Measurements from ENCODE around the gene TRDN.

- TF ChIP-seq CTCF (IDR thresholded peaks at IDR 0.05; ENCODE audit: low read length): no peak
- no peak for TF ChIP-seq EZH2 (IDR thresholded peaks at IDR 0.05; ENCODE audit: borderline replicate concordance, low read length)
Observed at GRCh38 chr6:123570813-123571684, 65.7 kb downstream of the TRDN start.
